Stimulated activated naive CD4-positive, alpha-beta T cell (primary cell): ENCODE measurements around the gene BRICD5.

Experiments
- DNase-seq, 6 experiments: peaks; one replicate each; lab custom pipeline; 2025; lab: John Stamatoyannopoulos, UW

Gene BRICD5

DNA sequence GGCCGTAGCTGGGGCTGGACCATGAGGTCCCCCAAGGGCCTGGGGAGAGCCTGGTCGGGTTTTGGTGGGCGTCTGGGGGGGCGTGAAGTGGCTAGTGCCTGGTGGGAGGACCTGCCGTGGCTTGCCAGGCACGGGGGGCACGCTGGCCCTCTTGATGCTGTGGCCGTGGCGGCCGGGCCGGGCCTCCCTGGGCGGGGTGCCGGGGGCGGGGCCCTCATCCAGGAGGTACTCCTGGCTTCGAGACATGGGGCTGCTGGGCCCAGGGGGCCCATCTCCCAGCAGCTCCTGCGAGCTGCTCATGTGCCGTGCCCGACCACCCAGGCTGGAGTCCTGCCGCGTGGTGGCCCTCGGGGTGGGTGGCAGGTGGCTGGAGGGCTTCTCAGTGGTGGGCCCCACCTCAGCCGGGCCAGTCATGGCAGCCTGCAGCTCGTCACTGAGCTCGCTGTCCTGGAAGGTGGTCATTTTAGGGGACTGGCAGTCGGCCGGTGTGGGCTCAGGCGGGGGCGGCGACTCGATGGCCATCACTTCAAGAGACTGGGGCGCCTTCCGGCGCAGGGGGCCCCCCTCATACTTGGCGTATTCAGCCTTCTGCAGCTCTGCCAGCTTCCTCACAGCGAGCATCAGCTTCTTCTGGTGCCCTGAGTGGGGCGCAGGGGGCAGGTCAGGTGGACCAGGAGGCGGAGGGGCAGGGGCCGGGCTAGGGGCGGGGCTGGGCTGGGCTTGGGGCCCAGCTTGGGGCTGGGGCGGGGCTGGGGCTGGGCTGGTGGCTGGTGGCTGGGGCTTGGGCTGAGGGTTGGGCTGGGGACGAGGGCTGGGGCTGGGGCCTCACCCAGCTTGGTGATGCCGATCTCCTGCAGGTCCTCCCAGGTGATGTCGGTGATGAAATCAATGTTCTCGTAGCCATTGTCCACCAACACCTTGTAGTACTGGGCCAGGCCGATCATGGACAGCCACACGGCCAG lies 29.4 kb downstream of the BRICD5 start:
- no peak for DNase-seq

DNA sequence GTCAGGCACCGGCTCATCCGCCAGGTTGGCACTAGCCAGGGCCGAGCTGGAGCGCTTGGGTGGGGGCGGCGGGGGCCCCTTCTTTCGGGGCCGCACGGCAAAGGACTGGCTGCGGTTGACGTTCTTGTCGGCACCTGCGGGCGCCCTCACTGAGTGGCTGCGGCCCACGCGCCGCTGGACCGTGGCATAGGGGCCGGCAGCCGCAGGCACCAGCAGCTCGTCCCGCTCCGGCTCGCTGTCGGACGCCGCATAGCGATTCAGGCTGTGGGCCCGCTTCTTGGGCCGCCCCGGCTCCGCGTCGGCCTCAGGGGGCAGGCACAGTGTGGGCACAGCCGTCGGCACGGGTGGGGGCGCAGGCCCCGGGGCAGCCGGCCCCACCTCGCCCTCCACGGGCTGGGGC lies 30.2 kb downstream of the BRICD5 start:
- DNase-seq: no peak

DNA sequence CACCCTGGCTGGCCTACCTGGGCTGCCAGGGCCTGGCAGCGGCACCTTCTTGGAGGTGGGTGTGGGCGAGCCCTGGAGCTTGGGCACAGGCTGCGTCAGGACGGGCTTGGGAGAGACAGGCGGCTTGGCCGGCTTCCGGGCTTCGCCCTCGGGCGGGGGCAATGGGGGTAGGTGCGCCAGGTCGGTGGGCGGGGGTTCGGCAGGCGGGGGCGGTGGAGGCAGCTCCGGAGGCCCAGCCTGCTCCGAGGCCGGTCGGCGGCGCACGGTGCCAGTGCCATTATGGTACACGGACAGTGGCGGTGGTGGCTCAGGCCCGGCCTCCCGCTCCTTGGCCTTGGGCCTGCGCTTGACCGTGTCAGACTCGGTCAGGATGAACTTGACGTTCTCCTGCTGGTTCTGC lies 31.1 kb downstream of the BRICD5 start:
- DNase-seq: no peak

- DNase-seq: no peak
Observed at GRCh38 chr16:2179107-2179501, 31.6 kb downstream of the BRICD5 start.

DNA sequence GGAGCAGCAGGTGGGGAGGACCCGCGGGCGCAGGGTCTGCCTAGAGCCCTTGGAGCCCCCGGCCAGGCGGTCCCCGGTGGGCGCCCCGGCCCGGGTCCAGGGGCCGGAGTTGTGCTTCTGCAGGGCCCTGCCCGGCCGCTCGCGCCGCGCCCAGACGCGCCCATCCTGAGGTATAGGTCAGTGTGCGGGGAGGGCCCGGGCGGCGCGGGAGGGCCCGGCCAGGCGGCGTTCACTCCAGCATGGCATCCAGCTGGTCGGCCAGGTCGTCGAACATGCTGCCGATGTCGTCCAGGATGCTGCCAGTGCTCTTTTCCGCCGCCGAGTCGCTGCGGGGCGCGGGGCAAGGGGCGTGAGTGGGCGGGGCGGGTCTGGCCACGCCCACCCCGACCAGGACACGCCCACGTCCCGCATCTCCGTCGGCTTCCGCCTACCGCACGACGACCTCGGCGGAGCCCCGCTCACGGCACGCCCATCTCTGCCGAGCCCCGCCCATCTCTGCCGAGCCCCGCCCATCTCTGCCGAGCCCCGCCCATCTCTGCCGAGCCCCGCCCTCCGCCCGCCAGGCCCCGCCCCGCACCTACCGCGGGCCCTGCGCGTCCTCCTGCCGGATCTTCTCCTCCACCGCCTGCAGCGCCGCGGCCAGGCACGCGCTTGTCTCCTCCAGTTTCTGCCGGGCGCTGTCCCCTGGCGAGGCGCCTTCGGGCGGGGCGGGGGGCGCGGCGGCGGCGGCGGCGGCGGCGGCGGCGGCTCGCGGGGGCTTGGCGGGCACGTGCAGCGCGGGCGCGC lies 32.1 kb downstream of the BRICD5 start:
- peak in 5 of 6 experiments; percentile 24 to 40 (median 31) for DNase-seq

GRCh38 chr16:2177561-2177960 lies 33.1 kb downstream of the BRICD5 start:
- DNase-seq: no peak

DNA sequence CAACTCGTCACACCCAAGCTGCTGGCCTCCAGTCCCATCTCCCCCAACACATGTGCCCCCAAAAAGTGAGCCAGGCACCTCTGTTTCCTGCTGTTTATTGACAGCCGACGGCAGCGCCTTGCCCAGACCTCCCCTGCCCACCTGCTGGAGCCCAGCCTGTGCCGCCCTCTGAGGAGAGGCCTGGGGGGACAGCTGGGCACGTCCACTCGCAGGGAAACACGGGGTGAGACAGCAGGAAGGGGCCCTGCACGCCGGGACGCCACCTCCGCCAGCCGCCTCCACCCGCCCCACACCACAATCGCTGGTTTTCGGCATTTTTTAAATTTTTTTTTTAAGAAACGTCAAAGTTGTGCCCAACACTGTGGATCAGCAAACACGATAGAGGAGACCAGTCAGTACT lies 33.6 kb downstream of the BRICD5 start:
- no peak for DNase-seq

- DNase-seq: no peak
Observed at GRCh38 chr16:2176047-2176446, 34.6 kb downstream of the BRICD5 start.

- DNase-seq: no peak
Observed at GRCh38 chr16:2175454-2175853, 35.2 kb downstream of the BRICD5 start.

GRCh38 chr16:2174396-2175131 lies 36.1 kb downstream of the BRICD5 start:
- DNase-seq: no peak

DNA sequence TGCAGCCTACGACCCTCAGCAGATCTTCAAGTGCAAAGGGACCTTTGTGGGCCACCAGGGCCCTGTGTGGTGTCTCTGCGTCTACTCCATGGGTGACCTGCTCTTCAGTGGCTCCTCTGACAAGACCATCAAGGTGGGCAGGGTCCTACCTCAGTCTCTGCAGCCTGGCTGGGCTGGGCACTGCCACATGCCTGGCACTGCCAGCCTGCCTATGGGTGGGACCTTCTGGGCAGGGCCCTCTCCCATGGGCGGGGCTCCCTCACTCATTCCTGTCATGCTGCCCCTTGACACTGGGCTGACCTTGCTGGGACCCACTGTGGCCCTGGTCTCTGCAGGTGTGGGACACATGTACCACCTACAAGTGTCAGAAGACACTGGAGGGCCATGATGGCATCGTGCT lies 36.7 kb downstream of the BRICD5 start:
- no peak for DNase-seq

- no peak for DNase-seq
Observed at GRCh38 chr16:2173366-2173765, 37.3 kb downstream of the BRICD5 start.

DNA sequence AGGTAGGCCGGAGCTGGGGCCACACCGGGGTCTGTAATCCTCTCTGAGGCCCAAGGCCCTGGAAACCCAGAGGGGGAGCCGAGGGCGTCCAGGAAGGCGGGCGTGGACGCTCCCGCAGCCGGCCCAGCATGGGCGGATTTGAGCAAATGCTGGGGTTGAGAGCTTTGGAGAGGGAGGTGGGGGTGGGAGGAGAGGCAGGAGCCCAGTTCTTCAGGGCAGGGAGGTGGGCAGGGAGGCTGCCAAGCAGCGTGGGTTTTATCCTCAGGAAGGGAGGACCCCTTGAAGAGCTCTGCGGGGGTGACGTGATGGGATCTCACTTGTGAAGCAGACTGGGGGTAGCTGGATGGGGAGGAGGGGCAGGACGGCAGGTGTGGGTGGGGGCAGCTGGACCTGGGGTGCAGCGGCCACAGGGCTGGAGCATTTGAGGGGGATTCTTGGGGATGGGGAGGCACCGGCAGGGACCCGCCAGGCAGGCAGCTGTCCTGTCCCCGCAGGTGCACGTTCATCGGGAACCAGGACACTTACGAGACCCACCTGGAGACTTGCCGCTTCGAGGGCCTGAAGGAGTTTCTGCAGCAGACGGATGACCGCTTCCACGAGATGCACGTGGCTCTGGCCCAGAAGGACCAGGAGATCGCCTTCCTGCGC lies 37.9 kb downstream of the BRICD5 start:
- no peak for DNase-seq

GRCh38 chr16:2171601-2172178 lies 39.0 kb downstream of the BRICD5 start:
- no peak for DNase-seq

- DNase-seq: no peak
Observed at GRCh38 chr16:2170587-2171435, 39.9 kb downstream of the BRICD5 start.

GRCh38 chr16:2170080-2170479 lies 40.6 kb downstream of the BRICD5 start:
- no peak for DNase-seq

DNA sequence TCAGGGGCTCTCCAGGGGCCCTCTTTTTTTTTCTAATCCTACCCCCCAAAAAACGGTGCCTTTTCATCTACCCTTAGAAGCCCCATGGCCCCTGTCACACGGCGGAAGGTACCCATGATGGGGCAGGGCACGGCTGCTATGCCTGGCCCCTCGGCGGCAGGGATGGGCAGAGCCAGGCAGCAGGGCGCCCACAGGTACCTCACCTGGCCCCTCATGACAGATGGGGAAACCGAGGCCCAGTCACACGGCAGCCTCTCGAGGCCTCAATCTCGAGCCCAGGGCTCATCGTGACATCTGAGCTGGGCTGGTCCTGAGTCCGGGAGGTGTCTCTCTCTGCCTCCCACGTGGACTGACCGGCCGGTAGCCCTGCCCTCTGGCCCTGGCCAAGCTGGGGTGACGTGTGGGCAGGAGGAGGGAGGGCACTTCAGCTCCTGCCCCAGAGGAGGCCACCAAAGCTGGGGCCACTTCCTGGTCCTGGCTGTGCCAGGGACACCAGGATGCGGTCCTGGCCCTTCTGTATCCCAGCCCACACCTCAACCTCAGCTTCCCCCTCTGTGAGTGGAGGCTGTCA lies 43.5 kb downstream of the BRICD5 start:
- no peak for DNase-seq

DNA sequence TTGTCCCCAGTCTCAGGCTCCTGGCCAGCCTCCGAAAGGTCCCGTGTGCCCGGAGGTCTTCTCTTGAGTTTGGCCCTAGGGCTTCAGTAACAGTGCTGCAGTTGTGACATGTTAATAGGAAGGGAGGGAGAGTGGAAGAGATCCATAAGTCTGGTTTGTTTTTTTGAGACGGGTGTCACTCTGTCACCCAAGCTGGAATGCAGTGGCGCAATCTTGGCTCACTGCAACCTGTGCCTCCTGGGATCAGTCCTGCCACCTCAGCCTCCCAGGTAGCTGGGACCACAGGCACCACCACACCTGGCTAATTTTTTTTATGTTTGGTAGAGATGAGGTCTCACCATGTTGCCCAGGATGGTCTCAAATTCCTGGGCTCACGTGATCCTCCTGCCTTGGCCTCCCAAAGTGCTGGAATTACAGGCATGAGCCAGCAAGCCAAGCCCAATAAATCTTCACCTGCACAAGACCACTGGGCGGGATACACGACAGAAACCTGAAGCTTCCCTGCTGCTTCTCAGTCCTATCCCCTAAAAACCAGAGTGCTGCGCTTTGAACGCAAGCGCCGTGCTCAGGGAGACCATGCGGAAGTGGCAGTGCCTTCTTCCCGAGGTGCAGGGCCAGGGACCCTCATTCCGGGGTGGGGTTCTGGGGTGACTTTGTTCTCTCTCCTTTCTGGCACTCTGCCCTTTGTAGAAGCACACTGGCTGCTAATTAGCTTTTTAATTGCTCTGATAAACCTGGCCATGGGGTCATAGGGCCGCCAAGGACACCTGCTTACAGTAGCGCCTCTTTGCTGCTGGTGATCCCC lies 44.2 kb downstream of the BRICD5 start:
- DNase-seq: no peak

DNA sequence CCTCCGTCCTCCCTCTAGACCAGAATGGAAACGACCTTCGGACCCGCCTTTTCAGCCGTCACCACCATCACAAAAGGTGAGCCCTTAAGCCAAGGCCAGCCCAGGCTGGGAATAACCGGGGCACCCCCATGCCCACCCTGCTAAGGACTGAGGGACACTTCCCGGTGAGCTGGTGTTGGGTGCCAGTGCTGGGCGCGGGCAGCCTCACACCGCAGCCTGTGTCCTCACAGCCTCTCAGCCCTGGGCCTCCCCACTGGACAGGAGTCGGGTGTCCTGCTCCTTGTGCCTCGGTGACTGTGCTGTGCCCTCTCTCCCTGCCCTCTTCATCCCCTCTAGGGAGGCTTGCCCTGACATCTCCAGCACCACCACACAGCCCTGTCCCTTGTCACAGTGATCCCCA lies 44.8 kb downstream of the BRICD5 start:
- no peak for DNase-seq
